Neural crest cell (in vitro differentiated cells): Measurements from ENCODE around the gene PERCC1. TPM values are rescaled to one million over a fixed set of nuclear protein-coding genes. Genes with fewer than 3 reads are reported as not detected.

Experiments
- DNase-seq: peaks from one replicate; pipeline ENCODE4 v3.0.0; 2021; ENCODE audit warnings: low read depth, mixed read lengths, low spot score
- H3K27ac Mint-ChIP-seq: one replicate; pipeline ENCODE4 v1.8.0; 2021; ENCODE audit warnings: mild to moderate bottlenecking, mixed read lengths; ENCODE audit not compliant: unreplicated experiment
- H3K27me3 Mint-ChIP-seq: 2 replicates; pipeline ENCODE4 v1.8.0; 2021; ENCODE audit warnings: low read depth, mild to moderate bottlenecking, mixed read lengths
- H3K36me3 Mint-ChIP-seq: 2 replicates; pipeline ENCODE4 v1.8.0; 2021; ENCODE audit warnings: low read depth, mild to moderate bottlenecking, mixed read lengths
- H3K4me1 Mint-ChIP-seq: 2 replicates; pipeline ENCODE4 v1.8.0; 2021; ENCODE audit warnings: mixed read lengths
- H3K4me3 Mint-ChIP-seq: one replicate; pipeline ENCODE4 v1.8.0; 2021; ENCODE audit warnings: mild to moderate bottlenecking, mixed read lengths
- H3K9me3 Mint-ChIP-seq: 2 replicates; pipeline ENCODE4 v1.8.0; 2021; ENCODE audit warnings: mixed read lengths
- CTCF ChIP-seq: fragments of 200-600 bp; sonication (generic); conservative IDR thresholded peaks from 2 replicates; pipeline ENCODE4 v1.5.0; 2021; ENCODE audit warnings: antibody characterized with exemption, mild to moderate bottlenecking
- total RNA-seq: library from RNA; stranded (reverse); gene quantifications from 2 replicates; pipeline ENCODE4 v1.2.1, GENCODE V29; 2021

Gene PERCC1
- total RNA-seq, 1 donor from 2014 or later: not detected

- no peaks in the 10 kb centered on the region for H3K36me3 Mint-ChIP-seq
These were observed 20.0 kb downstream of the PERCC1 start for GRCh38 chr16:1450841-1451240.

GRCh38 chr16:1451702-1452392 lies 21.0 kb downstream of the PERCC1 start:
- H3K27ac Mint-ChIP-seq: no peak overlapping the region
- DNase-seq: no peak
- TF ChIP-seq CTCF: no peak
- no peak overlapping the region for H3K4me3 Mint-ChIP-seq
- no peaks in the 10 kb centered on the region for H3K4me1 Mint-ChIP-seq
- no peaks in the 10 kb centered on the region for H3K9me3 Mint-ChIP-seq
- no peaks in the 10 kb centered on the region for H3K27me3 Mint-ChIP-seq
- no peaks in the 10 kb centered on the region for H3K36me3 Mint-ChIP-seq

More at GRCh38 chr16:1450841-1451240, 20.0 kb downstream of the PERCC1 start:
- Mint-ChIP-seq H3K9me3 (no peaks in the 10 kb centered on the region), H3K4me1 (no peaks in the 10 kb centered on the region), H3K27ac (no peak overlapping the region), H3K27me3 (no peaks in the 10 kb centered on the region), H3K4me3 (no peak overlapping the region)
- DNase-seq: no peak
- TF ChIP-seq CTCF: no peak

GRCh38 chr16:1452530-1452929 lies 21.7 kb downstream of the PERCC1 start:
- no peak for TF ChIP-seq CTCF
- Mint-ChIP-seq H3K4me3 (no peak overlapping the region), H3K27ac (no peak overlapping the region), H3K27me3 (no peaks in the 10 kb centered on the region), H3K9me3 (no peaks in the 10 kb centered on the region), H3K36me3 (no peaks in the 10 kb centered on the region), H3K4me1 (no peaks in the 10 kb centered on the region)
- no peak for DNase-seq

GRCh38 chr16:1453316-1453715 lies 22.4 kb downstream of the PERCC1 start:
- no peaks in the 10 kb centered on the region for H3K36me3 Mint-ChIP-seq
- no peaks in the 10 kb centered on the region for H3K27me3 Mint-ChIP-seq
- H3K4me3 Mint-ChIP-seq: no peak overlapping the region
- no peaks in the 10 kb centered on the region for H3K9me3 Mint-ChIP-seq
- no peak for TF ChIP-seq CTCF
- DNase-seq: no peak
- no peaks in the 10 kb centered on the region for H3K4me1 Mint-ChIP-seq
- H3K27ac Mint-ChIP-seq: no peak overlapping the region

- H3K27me3 Mint-ChIP-seq: no peaks in the 10 kb centered on the region
- no peak overlapping the region for H3K4me3 Mint-ChIP-seq
- DNase-seq: no peak
- no peaks in the 10 kb centered on the region for H3K4me1 Mint-ChIP-seq
- no peak overlapping the region for H3K27ac Mint-ChIP-seq
- H3K36me3 Mint-ChIP-seq: no peaks in the 10 kb centered on the region
- H3K9me3 Mint-ChIP-seq: no peaks in the 10 kb centered on the region
- TF ChIP-seq CTCF: no peak
These were observed 23.7 kb downstream of the PERCC1 start for GRCh38 chr16:1454561-1454960.
